GM18508 (cell line): ENCODE data around the gene CXCR6.

Experiments
- ATAC-seq: cut with Tn5 transposase; IDR thresholded peaks from one replicate; pipeline ENCODE4 v1.9.1; 2021; ENCODE audit warnings: moderate number of reproducible peaks; ENCODE audit not compliant: insufficient read depth, unreplicated experiment

CXCR6 gene

DNA sequence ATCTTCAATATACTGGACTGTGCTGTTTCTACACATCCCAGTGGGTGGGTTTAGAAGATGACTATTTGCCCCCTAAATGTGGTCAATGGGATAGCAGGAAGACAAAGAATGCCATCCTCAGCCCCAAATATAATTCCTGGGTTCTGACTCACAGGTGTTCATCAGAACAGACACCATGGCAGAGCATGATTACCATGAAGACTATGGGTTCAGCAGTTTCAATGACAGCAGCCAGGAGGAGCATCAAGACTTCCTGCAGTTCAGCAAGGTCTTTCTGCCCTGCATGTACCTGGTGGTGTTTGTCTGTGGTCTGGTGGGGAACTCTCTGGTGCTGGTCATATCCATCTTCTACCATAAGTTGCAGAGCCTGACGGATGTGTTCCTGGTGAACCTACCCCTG, 3.0 kb downstream of the CXCR6 start:
- ATAC-seq, result no peak

DNA sequence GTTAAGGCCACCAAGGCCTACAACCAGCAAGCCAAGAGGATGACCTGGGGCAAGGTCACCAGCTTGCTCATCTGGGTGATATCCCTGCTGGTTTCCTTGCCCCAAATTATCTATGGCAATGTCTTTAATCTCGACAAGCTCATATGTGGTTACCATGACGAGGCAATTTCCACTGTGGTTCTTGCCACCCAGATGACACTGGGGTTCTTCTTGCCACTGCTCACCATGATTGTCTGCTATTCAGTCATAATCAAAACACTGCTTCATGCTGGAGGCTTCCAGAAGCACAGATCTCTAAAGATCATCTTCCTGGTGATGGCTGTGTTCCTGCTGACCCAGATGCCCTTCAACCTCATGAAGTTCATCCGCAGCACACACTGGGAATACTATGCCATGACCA, 3.6 kb downstream of the CXCR6 start:
- no peak for ATAC-seq

DNA sequence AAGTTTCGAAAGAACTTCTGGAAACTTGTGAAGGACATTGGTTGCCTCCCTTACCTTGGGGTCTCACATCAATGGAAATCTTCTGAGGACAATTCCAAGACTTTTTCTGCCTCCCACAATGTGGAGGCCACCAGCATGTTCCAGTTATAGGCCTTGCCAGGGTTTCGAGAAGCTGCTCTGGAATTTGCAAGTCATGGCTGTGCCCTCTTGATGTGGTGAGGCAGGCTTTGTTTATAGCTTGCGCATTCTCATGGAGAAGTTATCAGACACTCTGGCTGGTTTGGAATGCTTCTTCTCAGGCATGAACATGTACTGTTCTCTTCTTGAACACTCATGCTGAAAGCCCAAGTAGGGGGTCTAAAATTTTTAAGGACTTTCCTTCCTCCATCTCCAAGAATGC, 4.1 kb downstream of the CXCR6 start:
- ATAC-seq, result no peak

DNA sequence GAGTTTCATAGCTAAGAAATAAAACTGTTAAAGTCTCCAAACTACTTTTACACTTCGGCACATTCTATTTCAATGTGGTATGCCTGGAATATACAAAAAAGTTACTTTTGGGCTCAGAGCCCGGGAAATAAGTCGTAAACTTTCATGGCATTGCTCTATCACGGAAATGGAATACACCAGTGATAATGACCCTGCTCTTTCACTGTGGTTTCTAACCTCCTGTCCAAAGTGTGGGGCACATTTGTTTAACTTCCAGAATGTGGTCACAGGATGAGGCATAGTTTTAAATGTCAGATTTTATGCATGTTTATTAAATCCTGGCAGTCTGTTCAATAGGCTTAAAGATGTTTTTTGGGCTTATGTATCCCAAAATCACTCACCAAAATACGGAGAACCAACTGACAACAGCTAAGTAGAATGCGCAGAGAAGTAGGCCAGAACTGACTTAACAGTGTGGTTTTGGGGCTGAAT, 5.1 kb downstream of the CXCR6 start:
- ATAC-seq, result no peak

DNA sequence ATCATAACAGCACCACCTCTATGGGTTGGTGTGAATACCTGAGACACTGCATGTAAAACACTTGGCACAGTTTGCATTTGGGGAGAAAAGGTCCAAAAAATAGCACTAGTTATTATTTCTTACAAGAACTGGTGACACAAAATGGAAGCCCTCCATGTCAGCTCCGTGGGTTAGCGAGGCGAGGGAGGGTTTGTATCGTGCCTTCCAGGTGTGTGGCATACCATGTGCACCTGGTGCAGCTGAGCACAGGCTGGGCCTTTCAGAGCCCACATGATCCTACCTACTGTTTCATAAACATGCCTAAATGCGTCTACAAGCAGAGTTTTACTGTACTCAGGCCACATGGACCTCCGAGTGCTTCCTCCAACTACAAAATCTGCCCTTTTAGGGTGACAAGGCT, 5.6 kb downstream of the CXCR6 start:
- no peak for ATAC-seq

DNA sequence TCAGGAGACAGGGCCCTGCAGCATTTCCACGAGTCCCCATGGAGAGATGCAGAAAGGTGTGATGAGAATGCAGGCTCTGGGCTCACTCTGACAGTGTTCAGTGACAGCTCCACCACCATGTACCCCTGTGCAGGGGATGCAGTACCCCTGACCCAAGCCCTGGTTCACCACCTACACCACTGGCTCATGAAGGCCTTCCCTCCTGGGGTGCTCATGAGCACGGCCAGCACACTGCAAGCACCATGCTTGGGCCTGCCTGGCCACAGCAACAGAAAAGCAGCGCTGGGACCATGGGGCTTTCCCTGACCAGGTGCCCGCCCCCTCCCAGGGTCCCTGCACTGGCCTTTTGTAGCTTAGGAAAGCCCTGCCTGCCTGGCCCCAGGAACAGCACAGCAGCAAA, 6.2 kb downstream of the CXCR6 start:
- ATAC-seq, result no peak

DNA sequence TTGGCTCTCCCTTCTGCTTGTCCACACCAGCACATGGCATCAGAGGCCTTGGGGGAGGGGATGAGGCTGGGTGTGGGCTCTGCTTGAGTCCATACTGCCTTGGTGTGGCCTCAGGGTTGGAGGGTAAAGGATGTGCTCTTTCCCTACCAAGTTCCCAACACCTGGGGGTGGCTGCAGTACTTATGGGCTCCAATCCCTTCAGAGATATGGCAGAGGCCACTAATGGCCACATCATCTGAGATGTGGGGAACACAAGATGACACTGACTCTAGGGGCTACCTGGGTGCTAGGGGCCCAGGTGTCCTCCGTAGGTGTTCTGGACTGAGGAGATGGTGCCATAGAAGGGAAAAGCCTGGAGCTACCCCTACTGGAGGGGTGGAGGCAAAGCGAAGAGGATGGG, 6.9 kb downstream of the CXCR6 start:
- no peak for ATAC-seq

DNA sequence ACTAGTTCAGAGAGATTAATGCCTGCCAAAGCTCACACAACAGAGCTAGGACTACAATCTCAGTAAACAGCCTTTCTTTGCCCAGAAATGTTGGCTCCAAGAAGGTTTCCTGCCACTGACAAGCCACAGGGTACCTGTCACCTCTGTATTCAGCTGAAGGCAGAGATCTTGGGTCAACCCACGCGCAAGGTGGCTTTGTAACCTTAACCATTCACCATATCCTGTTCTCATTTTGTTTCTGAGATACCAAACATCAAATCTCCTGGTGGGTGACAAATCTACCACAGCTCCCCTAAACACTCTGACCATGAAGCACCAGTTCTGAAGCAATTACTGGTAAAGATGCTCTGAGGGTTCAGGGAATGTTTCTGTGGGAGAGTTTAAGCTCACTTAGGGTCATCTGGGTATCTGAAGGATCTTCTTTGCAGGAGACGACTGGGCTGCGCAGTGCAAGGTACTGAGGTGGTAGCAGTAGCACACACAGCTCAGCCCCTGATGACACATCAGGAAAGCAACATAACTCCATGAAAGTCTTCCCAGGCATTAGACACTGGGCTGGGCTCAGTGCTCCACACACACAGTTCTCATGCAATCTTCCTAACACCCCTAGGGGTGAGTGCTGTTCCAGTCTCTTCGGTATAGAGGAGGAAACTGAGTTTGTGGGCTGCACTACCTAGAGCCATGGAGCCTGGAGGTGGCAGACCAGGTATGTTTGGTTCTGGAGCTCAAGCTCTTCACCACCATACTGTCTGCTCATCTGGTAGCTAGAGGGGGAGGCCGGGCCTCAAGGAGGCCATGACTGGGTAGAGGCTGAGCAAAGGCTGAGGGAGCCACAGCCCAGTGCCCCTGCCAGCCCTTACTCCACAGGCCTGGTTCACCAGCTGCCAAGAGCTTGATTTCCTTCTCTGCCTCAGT, 7.7 kb downstream of the CXCR6 start:
- ATAC-seq, result no peak

DNA sequence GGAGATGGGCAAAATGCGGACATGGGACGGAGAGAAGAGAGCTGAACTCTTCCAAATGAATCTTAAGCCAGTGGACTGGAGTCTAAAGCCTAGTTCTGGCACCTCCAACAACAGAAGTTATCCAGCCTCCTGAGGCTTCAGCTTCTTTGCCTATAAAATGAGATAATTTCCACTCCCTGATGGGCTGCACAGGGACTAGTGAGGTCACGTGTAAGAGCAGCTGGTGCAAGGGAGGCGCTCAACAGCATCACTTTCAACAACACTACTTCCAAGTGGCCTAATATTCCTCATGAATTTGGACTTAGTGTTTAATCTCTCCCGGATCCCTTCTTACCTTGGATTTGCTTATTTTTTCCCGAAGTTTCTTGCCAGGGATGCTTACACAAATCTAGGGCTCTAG, 8.7 kb downstream of the CXCR6 start:
- no peak for ATAC-seq

DNA sequence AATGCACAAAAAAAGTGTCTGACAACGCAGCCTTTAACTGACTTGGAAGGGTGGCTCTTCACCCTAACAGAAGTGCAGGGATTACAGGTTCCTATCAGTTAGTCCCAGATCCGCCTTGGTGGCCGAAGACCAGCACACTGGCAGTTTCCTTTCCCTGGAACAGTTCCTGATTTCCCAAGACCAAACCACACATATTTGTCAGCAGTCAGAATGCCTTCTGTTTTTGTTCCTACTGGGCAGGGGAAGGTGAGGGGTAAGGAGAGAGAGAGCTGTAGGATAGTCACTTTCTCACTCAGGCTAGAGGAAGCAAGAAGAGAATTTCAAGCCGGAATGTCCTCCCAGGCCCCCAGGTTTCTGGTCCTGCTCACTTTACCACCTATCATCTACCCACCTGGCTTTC, 9.2 kb downstream of the CXCR6 start:
- ATAC-seq, result no peak

DNA sequence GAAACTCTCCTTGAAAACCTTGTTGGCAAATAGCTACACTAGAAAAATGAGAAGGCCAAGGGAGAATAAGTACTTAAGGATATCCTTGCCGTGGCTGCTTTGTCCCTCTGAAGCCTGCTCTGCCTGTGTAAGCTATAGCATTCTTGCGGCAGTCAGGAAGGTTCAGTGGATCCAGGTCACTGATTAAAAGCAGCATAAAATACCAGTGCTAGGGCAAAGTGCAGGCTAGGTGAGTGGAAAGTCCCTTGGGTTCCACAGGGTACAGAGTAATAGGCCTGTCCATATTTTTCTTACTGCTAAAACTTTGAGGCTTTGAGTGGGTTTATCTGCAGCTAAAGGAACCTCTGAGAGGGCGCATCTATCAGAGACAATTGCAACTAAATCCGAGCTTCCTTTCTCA, 10.3 kb downstream of the CXCR6 start:
- ATAC-seq, result no peak

DNA sequence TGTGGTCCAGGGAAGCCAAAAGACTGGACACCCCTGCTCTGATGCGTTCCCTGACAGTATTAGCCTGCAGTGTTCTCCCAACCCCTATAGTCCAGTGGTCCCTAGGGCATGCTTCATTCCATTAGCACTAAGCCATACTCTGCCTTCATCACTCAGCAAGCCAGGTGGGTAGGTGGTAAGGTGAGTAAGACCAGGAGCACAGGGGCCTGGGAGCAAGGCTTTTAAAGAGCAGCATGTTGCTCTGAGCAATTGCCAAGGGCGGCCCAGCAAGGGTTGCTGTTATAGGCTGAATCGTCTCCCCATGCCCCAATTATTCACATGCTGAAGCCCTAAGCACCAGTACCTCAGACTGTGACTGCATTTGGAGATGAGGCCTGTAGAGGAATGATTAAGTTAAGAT, 11.0 kb downstream of the CXCR6 start:
- ATAC-seq, result no peak

DNA sequence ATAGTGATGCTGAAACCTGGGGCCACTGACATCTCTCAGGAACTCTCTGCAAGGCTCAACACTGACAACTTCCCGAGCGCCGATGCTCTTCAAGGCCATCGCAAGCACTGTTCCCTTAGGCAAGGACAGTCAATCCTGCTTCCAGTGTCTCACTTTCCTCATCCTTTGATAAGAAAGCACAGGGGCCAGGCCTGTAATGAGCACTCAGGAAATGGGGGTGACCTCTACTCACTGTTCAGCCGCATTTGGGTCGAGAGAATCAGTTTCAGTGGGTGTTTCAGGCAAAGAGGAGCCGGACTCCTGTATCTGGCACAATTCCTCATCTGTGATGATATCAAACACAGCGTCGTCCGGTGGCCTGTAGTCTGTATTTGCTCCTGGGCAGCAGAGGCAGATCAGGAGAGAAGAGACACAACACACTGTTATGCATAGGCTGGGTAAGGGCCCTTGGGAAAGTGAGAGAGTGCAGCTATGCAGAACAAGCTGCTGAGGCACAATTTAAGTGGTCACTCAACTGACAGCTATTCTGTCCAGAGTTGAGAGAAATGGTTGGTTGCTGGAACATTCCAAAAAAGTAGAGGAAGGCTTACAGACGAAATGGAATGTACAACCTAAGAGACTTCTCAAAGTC, 11.9 kb downstream of the CXCR6 start:
- ATAC-seq, result no peak

DNA sequence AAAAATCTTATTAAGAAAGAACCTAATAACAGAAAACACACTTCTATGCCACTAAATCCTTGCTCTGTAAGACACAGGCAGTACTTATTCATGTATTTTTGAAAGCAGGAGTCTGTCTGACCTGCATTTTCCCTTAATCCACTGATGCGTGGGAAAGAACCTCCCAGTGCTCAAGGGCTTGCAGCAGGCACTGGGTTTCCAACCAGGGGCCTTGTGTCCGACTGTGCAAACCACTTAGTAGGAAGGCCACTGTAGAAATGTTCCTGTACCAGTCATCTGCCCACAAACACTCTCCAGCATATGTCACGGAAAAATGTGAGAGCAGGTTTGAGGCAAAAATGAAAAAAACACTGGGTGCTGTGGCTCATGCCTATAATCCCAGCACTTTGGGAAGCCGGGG, 12.4 kb downstream of the CXCR6 start:
- no peak for ATAC-seq

DNA sequence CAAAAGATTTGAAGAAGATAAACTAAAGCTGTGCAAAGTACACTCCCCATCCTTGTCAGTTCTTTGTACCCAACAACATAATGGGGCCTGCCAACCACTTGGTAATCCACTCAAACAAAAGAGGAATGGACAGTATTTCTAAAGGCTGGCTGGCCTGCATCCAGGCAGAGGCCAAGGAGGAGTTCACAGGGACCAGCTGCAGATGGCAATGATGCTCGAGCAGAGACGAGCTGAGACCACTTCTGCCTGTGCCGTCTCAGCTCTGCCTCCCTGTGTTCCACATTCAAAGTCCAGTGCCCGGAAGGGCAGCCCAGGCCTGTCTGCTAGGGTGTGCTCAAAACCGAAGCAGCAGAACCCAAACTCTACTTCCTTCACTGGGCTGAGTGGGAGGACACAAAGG, 14.3 kb downstream of the CXCR6 start:
- ATAC-seq, result no peak

DNA sequence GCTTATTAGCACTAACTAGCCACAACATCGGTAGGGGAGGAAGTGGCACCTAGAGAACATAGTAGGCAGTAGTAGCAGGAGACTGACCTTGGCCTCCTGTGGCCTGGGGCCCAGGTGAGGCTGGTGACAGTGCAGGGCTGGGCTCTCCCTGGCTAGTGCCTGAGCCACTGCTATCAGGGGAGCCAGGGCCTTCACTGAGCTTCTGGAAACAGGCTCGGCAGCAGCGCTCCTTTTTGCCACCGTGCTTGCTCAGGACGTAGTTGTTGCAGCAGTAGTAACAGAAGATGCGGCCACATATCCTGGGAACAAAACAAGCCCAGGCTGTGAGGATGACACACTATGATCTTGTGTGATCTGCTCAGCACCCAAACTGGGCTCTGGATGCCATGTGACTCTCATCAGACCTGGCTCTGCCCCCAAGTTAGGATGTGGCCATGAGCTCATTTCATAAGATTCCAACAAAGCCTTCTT, 15.1 kb downstream of the CXCR6 start:
- ATAC-seq, result no peak

DNA sequence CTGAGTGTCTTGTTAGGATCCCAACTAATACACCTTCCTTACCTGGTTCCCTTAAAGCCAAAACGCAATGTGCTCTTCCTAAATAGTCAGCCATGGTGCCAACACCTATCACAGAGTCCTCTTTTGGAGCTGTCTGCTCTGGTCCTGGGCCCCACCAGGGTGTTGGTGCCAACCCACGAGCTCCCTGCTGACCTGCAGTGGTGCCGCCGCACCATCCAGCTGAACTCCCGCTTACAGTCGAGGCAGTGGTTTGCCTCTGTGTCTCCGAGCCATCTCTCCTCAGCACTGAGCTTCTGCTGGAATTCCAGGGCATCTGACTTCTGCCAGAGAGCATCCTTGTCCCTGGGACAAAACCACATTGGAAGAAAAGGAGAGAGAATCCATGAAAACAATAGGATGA, 15.9 kb downstream of the CXCR6 start:
- ATAC-seq, result no peak

DNA sequence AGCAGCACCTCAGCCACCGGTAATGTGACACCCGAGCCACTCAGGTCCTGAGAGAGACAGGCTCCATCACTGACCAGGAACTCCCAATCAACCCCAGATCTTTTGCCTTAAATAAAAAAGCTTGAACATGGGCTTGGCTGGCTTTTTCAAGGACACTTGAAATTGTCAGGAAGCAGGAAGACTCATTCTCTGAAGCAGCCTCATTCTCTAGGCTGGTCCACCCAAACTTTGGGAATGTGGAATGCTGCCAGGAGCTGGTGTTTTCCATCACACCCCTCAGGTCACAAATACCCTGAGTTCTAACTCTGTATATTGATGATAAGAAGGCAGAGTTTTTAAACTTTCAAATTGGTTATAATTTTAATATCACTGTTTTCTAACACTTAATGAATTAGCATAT, 17.0 kb downstream of the CXCR6 start:
- ATAC-seq, result no peak

DNA sequence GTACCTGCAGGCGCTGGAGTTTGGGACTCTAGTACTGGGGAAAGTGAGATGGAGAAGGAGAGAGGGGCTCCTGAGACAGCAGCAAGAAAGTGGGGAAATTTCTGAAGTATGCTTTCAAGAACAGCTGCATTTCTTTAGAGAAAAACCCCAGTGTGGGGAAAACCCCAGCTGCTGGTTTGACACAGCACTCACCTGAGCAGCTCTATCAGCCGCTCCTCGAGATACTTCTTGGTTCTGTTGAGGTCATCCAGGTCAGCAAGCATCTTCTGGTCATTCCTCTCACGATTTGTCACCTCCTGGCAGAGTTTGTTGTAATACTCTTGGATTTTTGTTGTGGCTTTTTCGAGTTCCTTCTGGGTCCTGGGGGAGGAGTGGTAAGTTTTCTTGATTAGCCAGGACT, 18.8 kb downstream of the CXCR6 start:
- no peak for ATAC-seq

DNA sequence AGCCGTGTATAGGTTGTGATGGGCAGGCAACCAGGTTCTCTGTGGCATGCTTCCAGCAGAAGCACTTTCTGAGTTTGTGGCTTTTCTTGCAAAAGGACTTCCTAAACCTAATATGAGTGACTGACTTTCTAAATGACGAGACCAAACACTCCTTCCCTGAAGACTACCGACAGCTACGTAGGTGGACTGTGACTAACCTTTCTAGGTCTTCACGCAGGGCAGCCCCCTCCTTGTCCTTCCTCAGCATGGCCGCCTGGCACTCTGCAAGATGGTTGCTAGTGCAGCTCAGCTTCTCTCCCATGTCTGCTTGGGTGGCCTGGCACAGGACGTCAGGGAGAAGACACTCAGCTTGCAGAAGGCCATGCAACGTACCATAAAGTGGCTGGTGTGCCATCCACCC, 20.9 kb downstream of the CXCR6 start:
- no peak for ATAC-seq

DNA sequence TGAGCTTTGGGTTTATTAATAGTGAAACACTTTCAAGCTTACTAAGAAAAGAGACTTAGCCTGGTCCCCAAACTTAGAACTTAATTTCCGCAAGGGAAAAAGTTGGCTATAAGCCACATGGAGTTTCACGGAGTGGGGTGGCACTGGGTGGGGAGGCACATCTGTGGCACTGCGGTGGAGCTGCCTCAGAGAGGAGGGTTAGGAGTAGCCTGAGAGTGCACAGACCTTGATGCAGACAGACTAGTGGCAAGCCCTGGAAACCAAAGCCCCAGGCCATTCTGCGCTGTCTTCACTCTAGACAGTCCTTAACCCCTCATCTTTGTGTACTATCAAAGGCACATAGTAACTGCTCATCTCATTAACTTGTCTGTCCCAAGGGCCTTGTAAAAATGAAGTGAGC, 22.0 kb downstream of the CXCR6 start:
- ATAC-seq, result no peak

DNA sequence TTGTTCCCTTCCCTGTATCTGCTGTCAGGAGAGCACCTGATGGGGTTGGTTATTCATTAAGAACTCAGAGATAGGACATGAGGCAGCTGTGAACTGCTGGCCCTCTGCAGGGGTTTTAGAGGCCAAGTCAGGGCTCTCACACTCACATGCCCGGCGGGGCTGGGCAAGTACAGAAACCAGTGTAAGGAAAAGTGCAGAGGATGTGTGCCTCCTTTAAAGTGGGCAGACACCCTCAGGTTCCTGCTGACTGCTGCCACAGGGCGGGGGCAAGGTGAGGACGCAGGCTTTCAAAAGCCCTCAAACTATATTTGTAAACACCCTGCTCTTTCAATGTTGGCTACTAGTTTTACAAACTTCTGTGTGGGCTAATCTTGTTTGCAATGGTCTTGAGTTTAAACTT, 22.4 kb downstream of the CXCR6 start:
- no peak for ATAC-seq
